Measurements from ENCODE around the gene ARHGAP20. TPM values are rescaled to one million over a fixed set of nuclear protein-coding genes. Genes with fewer than 3 reads are reported as not detected.
"Not testable (repeated sequence)": the region's sequence is repeated elsewhere in the genome, so short reads cannot be mapped to it uniquely, and the experiment has no call there.

Gene ARHGAP20
- total RNA-seq, 1 experiment from 2014 or later: not detected

DNA sequence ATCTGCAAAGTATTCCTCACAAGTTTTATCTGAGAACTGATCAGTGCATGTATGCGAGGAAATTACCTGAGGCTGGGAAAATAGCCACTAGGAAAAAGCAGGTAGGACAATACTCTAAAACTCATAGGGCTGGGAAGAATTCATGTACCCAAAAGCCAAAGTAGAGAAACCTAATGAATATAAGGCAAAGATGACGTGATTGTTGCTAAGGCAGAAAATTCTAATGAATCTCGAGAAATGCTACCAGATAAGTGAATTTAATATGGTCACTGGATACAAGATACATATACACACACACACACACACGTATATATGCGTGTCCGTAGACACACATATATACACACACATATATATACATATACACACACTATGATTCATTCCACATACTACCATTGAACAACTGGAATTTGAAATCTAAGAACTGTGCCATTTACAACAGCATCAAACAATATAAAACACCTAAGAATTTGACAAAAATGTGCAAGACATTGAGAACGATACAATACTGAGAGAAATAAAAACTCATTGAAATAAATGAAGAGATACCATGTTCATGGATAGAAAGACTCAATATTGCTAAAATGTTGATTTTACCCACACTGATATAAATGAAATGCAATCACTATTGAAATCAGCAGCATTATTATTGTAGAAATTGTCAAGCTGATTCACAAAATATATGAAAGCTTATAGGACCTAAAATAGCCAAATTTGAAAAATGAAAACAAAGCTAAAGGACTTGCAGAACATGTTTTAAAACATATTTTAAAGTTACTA, 46.4 kb downstream of the ARHGAP20 start:
- Histone ChIP-seq H3K4me3 (no peak overlapping the region), H3K9me3 (no peaks in the 10 kb centered on the region; the same call in 1 of the 2 replicates), H3K36me3 (no peaks in the 10 kb centered on the region), H3K27me3 (peaks cover 3% of the 10 kb centered on the region; the same call in 1 of the 2 replicates)
- no peak for DNase-seq

GRCh38 chr11:110655967-110656366, 56.3 kb downstream of the ARHGAP20 start:
- Histone ChIP-seq H3K4me3 (no peak overlapping the region), H3K36me3 (no peaks in the 10 kb centered on the region), H3K9me3 (peaks cover 4% of the 10 kb centered on the region; the same call in 1 of the 2 replicates)

DNA sequence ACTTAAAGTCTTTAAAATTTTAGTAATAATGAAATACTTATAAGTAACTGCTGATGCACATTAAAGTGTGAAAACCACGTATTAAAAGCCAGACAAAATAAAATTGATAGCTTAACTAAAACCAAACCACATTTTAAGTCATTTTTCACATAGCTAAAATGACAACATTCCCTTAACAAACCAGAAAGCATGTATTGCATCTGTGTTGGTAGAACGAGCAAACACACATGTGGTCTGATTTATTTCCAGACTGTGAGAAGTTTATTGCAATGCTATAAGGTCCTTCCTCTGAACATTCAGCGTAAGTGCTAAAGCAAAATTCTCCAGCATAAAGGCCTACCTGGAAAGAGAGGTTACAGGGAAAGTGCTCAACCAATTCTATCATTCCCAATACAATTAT, 57.8 kb downstream of the ARHGAP20 start:
- H3K27me3 ChIP-seq: peaks cover 4% of the 10 kb centered on the region; the same call in 1 of the 2 replicates
- H3K4me3 ChIP-seq: no peak overlapping the region
- no peaks in the 10 kb centered on the region for H3K36me3 ChIP-seq
- peaks cover 6% of the 10 kb centered on the region; the same call in 1 of the 2 replicates for H3K9me3 ChIP-seq
- DNase-seq: no peak

More at GRCh38 chr11:110655967-110656366, 56.3 kb downstream of the ARHGAP20 start:
- DNase-seq: no peak
- H3K27me3 ChIP-seq: peaks cover 4% of the 10 kb centered on the region; the same call in 1 of the 2 replicates

GRCh38 chr11:110645253-110645652, 67.0 kb downstream of the ARHGAP20 start:
- no peak for DNase-seq
- no peaks in the 10 kb centered on the region for H3K27me3 ChIP-seq
- H3K36me3 ChIP-seq: no peaks in the 10 kb centered on the region
- no peaks in the 10 kb centered on the region for H3K9me3 ChIP-seq
- H3K4me3 ChIP-seq: no peak overlapping the region

DNA sequence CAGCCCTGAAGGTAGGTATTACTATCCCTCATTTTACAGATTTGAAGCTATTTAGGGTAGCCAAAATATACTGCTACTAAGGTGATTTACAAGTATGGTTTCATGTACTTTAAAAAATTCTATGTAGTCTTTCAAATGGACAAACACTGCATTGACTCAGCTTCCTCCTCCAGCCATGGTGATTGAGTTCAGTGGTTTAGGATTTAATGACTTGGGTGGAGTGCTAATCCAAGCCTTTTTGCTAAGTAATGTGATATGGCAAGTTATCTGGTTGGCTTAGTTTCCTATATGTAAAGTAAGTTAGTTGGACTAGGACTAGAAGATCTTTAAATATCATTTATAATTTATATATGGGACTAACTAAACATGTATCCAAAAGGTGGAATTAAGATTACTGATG, 77.9 kb downstream of the ARHGAP20 start:
- no peak for DNase-seq
- no peaks in the 10 kb centered on the region for H3K27me3 ChIP-seq
- no peaks in the 10 kb centered on the region for H3K36me3 ChIP-seq
- H3K9me3 ChIP-seq: no peaks in the 10 kb centered on the region
- no peak overlapping the region for H3K4me3 ChIP-seq

DNA sequence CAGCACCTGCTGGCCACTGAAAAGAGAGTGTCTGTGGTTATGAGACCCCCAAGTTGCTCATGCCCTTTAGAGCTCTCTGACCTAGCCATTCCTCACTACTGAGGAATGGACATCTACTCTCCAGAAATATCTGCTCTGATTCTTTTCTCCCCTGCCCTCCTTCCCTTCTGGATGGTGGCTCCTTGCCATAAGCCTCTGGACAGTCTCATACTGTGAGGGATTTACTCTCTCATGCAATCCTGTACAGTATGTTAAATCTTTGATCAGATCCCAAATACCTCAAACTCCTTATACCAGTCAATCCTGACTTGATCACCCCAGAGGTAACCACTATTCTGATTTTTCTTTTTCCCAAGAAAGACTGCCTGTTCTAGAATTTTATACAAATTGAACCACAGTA, 80.7 kb downstream of the ARHGAP20 start:
- H3K27me3 ChIP-seq: no peaks in the 10 kb centered on the region
- no peaks in the 10 kb centered on the region for H3K36me3 ChIP-seq
- no peak overlapping the region for H3K4me3 ChIP-seq
- no peaks in the 10 kb centered on the region for H3K9me3 ChIP-seq
- peak; percentile 12 for DNase-seq

DNA sequence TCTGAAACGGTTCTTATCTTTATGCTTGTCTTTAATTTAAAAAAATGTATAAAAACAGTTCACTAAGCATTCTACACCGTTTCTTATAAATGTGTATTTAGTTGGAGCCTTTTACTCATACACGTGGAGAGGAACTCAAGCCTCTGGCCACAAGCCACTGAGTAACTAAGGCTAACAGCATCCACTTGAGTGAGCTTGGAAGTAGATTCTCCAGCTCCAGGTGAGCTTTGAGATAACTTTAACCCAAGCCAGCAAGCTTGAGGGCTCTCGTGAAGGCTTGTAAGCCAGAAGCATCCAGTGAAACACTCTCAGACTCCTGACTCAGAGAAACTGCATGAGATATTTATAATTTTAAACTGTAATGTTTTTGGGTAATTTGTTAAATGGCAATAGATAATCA, 82.6 kb downstream of the ARHGAP20 start:
- no peaks in the 10 kb centered on the region; the same call in 1 of the 2 replicates for H3K27me3 ChIP-seq
- DNase-seq: no peak

DNA sequence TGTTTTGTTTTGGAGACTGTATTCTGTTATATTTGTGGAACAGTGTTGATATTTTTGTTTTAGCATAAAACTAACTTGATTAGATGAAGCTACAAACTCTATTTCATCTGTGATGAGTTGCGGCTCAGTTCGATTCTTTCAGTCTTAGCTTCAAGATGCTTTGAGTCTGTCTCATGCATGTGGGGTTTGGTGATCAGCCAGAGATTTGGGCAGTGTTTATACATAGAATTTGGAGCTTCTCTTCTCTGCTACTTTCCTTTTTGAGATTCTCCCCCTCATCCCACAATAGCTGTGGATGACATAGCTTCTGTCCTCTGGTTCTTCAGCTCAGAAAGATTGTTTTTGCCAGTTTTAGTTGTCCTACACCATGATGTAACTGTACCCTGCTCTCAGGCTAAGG, 90.4 kb downstream of the ARHGAP20 start:
- Histone ChIP-seq H3K9me3 (no peaks in the 10 kb centered on the region), H3K27me3 (no peaks in the 10 kb centered on the region; the same call in 1 of the 2 replicates), H3K36me3 (no peaks in the 10 kb centered on the region), H3K4me3 (no peak overlapping the region)
- DNase-seq: no peak

More for the DNA sequence above, 82.6 kb downstream of the ARHGAP20 start:
- no peaks in the 10 kb centered on the region for H3K9me3 ChIP-seq
- no peaks in the 10 kb centered on the region for H3K36me3 ChIP-seq
- no peak overlapping the region for H3K4me3 ChIP-seq

DNA sequence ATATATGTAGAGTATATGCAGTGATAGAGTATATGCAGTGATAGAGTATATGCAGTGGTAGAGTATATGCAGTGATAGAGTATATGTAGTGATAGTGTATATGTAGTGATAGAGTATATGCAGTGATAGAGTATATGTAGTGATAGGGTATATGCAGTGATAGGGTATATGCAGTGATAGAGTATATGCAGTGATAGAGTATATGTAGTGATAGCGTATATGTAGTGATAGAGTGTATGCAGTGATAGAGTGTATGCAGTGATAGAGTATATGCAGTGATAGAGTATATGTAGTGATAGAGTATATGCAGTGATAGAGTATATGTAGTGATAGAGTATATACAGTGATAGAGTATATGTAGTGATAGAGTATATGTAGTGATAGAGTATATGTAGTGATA, 92.9 kb downstream of the ARHGAP20 start:
- DNase-seq, H3K27me3 ChIP-seq, H3K36me3 ChIP-seq, H3K4me3 ChIP-seq, H3K9me3 ChIP-seq: not testable (repeated sequence)

DNA sequence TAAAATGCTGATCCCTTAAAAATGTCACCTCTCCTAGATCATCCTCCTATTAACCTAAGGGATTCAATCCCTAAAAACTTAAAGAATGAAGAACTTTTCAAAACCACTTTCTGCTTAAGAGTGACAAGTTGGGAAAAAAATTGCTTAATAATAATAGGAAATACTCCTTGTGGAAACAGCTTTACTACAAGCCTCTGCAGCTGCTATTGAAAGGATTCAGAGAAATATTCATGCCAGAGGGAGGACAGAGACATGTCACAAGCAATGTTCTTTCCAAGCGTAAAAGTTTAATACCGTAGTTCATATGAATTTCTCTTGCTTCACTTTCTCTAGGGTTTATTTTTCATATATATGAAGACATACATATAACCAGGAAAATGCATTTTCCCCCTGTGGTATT, 98.2 kb downstream of the ARHGAP20 start:
- Histone ChIP-seq H3K4me3 (no peak overlapping the region), H3K36me3 (no peaks in the 10 kb centered on the region), H3K9me3 (no peaks in the 10 kb centered on the region), H3K27me3 (peaks cover 2% of the 10 kb centered on the region; the same call in 1 of the 2 replicates)
- DNase-seq: no peak

DNA sequence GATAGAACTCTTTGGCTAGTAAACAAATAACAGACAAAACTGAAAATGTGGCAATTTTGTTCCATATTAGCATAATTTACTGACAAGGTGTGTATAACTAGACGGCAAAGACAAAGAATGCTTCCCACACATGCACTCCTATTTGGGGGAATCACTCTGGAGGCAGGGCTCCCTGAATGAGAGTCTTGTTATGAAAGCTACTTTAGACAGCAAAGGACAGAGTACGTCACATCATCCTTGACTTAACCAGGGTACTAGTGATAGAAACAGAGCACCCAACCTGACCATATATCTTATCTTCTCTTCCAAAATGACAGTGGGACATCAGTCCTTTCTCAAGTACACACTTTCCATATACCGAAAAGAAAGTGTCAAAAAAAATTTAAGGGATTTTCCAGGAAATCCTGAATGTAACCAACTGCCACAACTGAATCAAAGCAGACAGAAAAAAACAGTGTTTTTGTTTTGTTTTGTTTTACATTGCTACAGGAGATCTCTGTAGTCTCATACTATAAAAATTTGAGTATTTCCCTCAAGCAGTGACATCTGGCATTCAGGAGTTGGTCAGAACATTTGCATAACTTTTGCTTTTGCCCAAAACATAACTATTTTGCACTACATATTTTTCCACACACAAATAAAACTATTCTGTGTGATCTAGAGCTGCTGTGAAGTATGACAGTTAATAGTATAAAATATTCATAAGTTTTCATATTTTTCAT, 98.9 kb downstream of the ARHGAP20 start:
- no peak for DNase-seq
- no peaks in the 10 kb centered on the region for H3K9me3 ChIP-seq
- H3K4me3 ChIP-seq: no peak overlapping the region
- no peaks in the 10 kb centered on the region for H3K36me3 ChIP-seq
- peaks cover 2% of the 10 kb centered on the region; the same call in 1 of the 2 replicates for H3K27me3 ChIP-seq

GRCh38 chr11:110606415-110606814, 105.8 kb downstream of the ARHGAP20 start:
- no peak for DNase-seq
- no peak overlapping the region for H3K4me3 ChIP-seq
- H3K9me3 ChIP-seq: no peaks in the 10 kb centered on the region
- H3K27me3 ChIP-seq: peaks cover 2% of the 10 kb centered on the region
- H3K36me3 ChIP-seq: no peaks in the 10 kb centered on the region

GRCh38 chr11:110601936-110602335, 110.3 kb downstream of the ARHGAP20 start:
- H3K27me3 ChIP-seq: peaks cover 2% of the 10 kb centered on the region; the same call in 1 of the 2 replicates
- no peak overlapping the region for H3K4me3 ChIP-seq
- no peaks in the 10 kb centered on the region for H3K9me3 ChIP-seq
- no peak for DNase-seq
- no peaks in the 10 kb centered on the region for H3K36me3 ChIP-seq

- H3K27me3 ChIP-seq: peaks cover under 1% of the 10 kb centered on the region; the same call in 1 of the 2 replicates
- no peaks in the 10 kb centered on the region for H3K9me3 ChIP-seq
- H3K4me3 ChIP-seq: no peak overlapping the region
Measured at GRCh38 chr11:110600322-110600721, 111.9 kb downstream of the ARHGAP20 start.

DNA sequence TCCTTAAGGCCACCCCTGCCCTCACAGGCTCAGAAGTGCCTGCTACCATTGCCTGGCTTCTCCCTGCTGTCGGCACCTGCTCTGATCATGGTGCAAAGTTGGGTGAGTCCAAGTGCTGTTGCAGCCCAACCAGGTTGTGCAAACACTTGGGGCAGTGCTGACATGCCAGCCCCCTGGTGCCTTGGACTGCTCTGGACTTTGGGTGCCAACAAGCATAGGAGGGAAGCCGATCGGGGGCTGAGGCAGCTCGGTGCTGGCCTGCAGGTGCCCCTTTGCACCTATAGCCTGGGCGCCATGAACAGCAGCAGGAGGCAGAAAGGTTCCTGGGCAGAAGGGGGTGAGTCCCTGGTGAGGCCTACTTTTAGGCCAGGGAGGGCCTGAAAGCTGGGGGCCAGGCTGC, 113.0 kb downstream of the ARHGAP20 start:
- H3K36me3 ChIP-seq: no peaks in the 10 kb centered on the region
- H3K27me3 ChIP-seq: no peaks in the 10 kb centered on the region
- DNase-seq: no peak
- H3K4me3 ChIP-seq: no peak overlapping the region
- no peaks in the 10 kb centered on the region for H3K9me3 ChIP-seq

More at GRCh38 chr11:110600322-110600721, 111.9 kb downstream of the ARHGAP20 start:
- DNase-seq: no peak
- no peaks in the 10 kb centered on the region for H3K36me3 ChIP-seq

DNA sequence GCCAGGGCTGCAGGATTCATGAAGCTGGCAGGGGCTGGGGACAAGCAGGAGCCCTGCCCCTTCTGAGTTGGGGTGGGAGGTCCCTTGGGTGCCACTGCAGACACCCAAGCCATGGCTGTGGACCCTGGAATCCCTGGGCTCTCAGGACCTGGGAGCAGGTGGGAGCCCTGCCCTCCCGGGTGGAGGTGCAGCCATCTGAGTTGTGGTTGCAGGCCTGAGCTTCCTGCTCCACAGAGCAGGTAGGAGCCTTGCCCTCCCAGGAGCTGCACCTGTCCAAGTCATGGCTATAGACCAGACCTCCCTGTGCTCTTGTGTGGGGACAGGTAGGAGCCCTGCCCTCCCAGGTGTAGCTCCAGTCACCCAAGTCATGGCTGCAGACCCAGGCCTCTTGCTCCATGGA, 113.5 kb downstream of the ARHGAP20 start:
- H3K27me3 ChIP-seq: no peaks in the 10 kb centered on the region
- no peak for DNase-seq
- H3K36me3 ChIP-seq: no peaks in the 10 kb centered on the region
- H3K4me3 ChIP-seq: no peak overlapping the region
- H3K9me3 ChIP-seq: no peaks in the 10 kb centered on the region

DNA sequence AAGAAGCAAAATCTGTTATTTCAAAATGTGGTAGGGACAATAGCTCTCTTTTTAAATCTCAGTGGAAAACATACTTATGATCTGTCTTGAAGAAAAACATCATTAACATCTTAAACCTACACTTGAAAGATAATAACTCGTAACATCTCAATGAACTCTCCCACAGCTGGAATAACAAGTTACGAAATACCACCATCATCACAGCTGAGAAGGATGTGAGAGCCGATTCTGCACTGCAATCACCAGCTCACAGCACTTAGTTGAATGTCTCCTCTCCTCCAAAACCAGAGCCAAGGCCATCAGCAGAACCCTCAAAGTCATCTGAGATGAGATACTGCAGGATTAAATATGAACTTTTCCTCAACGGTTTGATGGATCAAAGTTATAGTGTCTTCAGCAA, 124.3 kb downstream of the ARHGAP20 start:
- no peak overlapping the region for H3K4me3 ChIP-seq
- H3K27me3 ChIP-seq: no peaks in the 10 kb centered on the region
- H3K9me3 ChIP-seq: no peaks in the 10 kb centered on the region
- no peaks in the 10 kb centered on the region for H3K36me3 ChIP-seq
- no peak for DNase-seq

Measured in MG63 (cell line).